GM12878 (cell line): Measurements from ENCODE around the gene CMC1. TPM values are rescaled to one million over a fixed set of nuclear protein-coding genes. Genes with fewer than 3 reads are reported as not detected.
"Not testable (repeated sequence)": the region's sequence is repeated elsewhere in the genome, so short reads cannot be mapped to it uniquely, and the experiment has no call there.

Source experiments
- ATAC-seq: fragments of 200-7000 bp; cut with Tn5 transposase; 3 replicates; pipeline ENCODE4 v1.9.1; 2020; ENCODE audit warnings: mild to moderate bottlenecking, moderate library complexity
- BruUV-seq: library from RNA; stranded (reverse); fragments of 400-500 nt; replicated peaks from 2 replicates; lab custom pipeline; 2021; lab: Mats Ljungman, UMichigan
- CTCF ChIA-PET: fragments of 300-600 bp; sonication (Branson Sonifier 250); formaldehyde crosslinking; extraction: SDS; loops from one replicate; lab custom pipeline; 2021; ENCODE audit warnings: inconsistent platforms; lab: Yijun Ruan, JAX
- POLR2A ChIA-PET: fragments of 350-600 bp; formaldehyde crosslinking; extraction: SDS; loops from one replicate; lab custom pipeline; 2021; ENCODE audit warnings: inconsistent platforms; lab: Charles Lee
- RAD21 ChIA-PET: fragments of 300-600 bp; sonication (Branson Sonifier 250); formaldehyde crosslinking; loops from one replicate; lab custom pipeline; 2023; ENCODE audit warnings: antibody characterized with exemption; ENCODE audit not compliant: unreplicated experiment; lab: Charles Lee
- SMC1A ChIA-PET: fragments of 300-600 bp; sonication (Branson Sonifier 250); formaldehyde crosslinking; loops from one replicate; lab custom pipeline; 2023; ENCODE audit not compliant: unreplicated experiment, uncharacterized antibody; lab: Charles Lee
- DNase-seq: peaks from one replicate; pipeline ENCODE4 v3.0.0-alpha.2; 2011; ENCODE audit warnings: low read depth, low spot score
- FAIRE-seq: peaks from 3 replicates; lab custom pipeline; 2011; peaks lifted over from hg19 to GRCh38; lab: Jason Lieb, UNC
- H2AFZ ChIP-seq: 2 replicates; pipeline ENCODE4 v1.6.0; 2011; ENCODE audit warnings: low read depth, low read length, control low read depth; ENCODE audit not compliant: control insufficient read depth
- H3K27ac ChIP-seq: 2 replicates; pipeline ENCODE4 v1.5.1; 2011; ENCODE audit warnings: control low read depth; ENCODE audit not compliant: control insufficient read depth, insufficient read depth
- H3K27me3 ChIP-seq, 2 experiments: replicated peaks in 1 of 2; 2 replicates each; pipeline versions ENCODE4 v1.6.0 to v1.6.1; 2011; ENCODE audit warnings: low read length in 1 of 2; ENCODE audit not compliant: control insufficient read depth in 2 of 2, insufficient read depth in 2 of 2
- H3K36me3 ChIP-seq, 2 experiments: 2 replicates each; pipeline ENCODE4 v1.5.1; 2011; ENCODE audit warnings: low read length in 1 of 2; ENCODE audit not compliant: control insufficient read depth in 2 of 2, insufficient read depth in 2 of 2
- H3K4me1 ChIP-seq: 2 replicates; pipeline ENCODE4 v1.6.1; 2011; ENCODE audit warnings: mild to moderate bottlenecking, low read length, moderate library complexity, mixed read lengths; ENCODE audit not compliant: control insufficient read depth, insufficient read depth
- H3K4me2 ChIP-seq: 2 replicates; pipeline ENCODE4 v1.6.0; 2011; ENCODE audit warnings: control low read depth; ENCODE audit not compliant: control insufficient read depth, insufficient read depth
- H3K4me3 ChIP-seq: fragments of 200-600 bp; sonication (generic); 2 replicates; pipeline ENCODE4 v1.5.1; 2016
- H3K79me2 ChIP-seq: 2 replicates; pipeline ENCODE4 v1.6.0; 2011; ENCODE audit warnings: low read length; ENCODE audit not compliant: control insufficient read depth, insufficient read depth
- H3K9ac ChIP-seq: 2 replicates; pipeline ENCODE4 v1.8.0; 2011; ENCODE audit warnings: low read length, control low read depth, mixed read lengths; ENCODE audit not compliant: control insufficient read depth, insufficient read depth
- H3K9me3 ChIP-seq: replicated peaks from 3 replicates; pipeline ENCODE4 v1.5.1; 2011; ENCODE audit warnings: mild to moderate bottlenecking, low read length; ENCODE audit not compliant: control insufficient read depth, insufficient read depth
- H4K20me1 ChIP-seq: 2 replicates; pipeline ENCODE4 v1.6.0; 2011; ENCODE audit not compliant: control insufficient read depth, insufficient read depth
- CTCF ChIP-seq, 3 experiments: IDR thresholded peaks in 2 of 3; conservative IDR thresholded peaks in 1 of 3; 2 replicates each; pipeline ENCODE4 v1.5.1; 2011; ENCODE audit warnings: low read depth in 3 of 3, low read length in 3 of 3, mild to moderate bottlenecking in 3 of 3, control low read depth in 2 of 3, moderate library complexity in 2 of 3, inconsistent platforms in 1 of 3, mixed read lengths in 1 of 3; ENCODE audit not compliant: control insufficient read depth in 2 of 3, insufficient read depth in 1 of 3; ENCODE audit errors: extremely low read depth in 1 of 3
- MYB ChIP-seq: fragments of 150-350 bp; IDR thresholded peaks from 2 replicates; pipeline ENCODE4 v1.6.1; 2014; ENCODE audit warnings: mild to moderate bottlenecking, low read depth, low read length, borderline replicate concordance
- WGBS: methylation state at CpG from one replicate; pipeline ENCODE4 v1.1.6; 2016; ENCODE audit warnings: low lambda C conversion rate; ENCODE audit not compliant: insufficient replicate concordance, insufficient coverage; ENCODE audit errors: missing lambda C conversion rate; 5-methylcytosine and 5-hydroxymethylcytosine counted together
- in situ Hi-C: fragments of 300-500 bp; cut with MboI; formaldehyde crosslinking; loops from 9 replicates; pipeline ENCODE4 v1.14.3; 2018; ENCODE audit warnings: mixed read lengths
- intact Hi-C: fragments of 100-400 bp; cut with micrococcal nuclease; formaldehyde crosslinking; loops from one replicate; pipeline ENCODE4 v1.14.2; 2022; ENCODE audit not compliant: unreplicated experiment
- polyA plus RNA-seq, 11 experiments: library from polyadenylated mRNA; depleted of rRNA in 4 of 11; unstranded in 6 of 11; stranded (reverse) in 5 of 11; fragments of >200 nt; fragmentation: Nextera tagmentation in 4 of 11; fragmentation: Illumina TruSeq in 1 of 11; extraction: Ambion mirVana in 4 of 11; extraction: Trizol in 1 of 11; gene quantifications; 1 replicate in 1 of 11; 2 replicates in 10 of 11; pipeline versions ENCODE4 v1.2.1 to v1.2.3, GENCODE V29; 2011 to 2016; ENCODE audit warnings: inconsistent platforms in 2 of 11, missing spikeins in 2 of 11, low read depth in 1 of 11
- total RNA-seq, 4 experiments: library from RNA; depleted of rRNA in 3 of 4; stranded (reverse); fragments of >200 nt in 3 of 4; fragmentation: Illumina TruSeq in 1 of 4; extraction: Trizol in 1 of 4; gene quantifications; 2 replicates each; pipeline versions ENCODE4 v1.2.1 to v1.2.3, GENCODE V29; 2013 to 2021

Gene CMC1
- total and polyA plus RNA-seq, 10 of the 15 experiments (the other 5 are each of a cell fraction or from before 2014, with no cell fraction given), result 12.3 to 118 (median 29.3) TPM

- no peak for DNase-seq
- no peak overlapping the region for H3K4me3 ChIP-seq
- peaks cover 2 to 12% of the 10 kb centered on the region in 2 experiments for H3K36me3 ChIP-seq
- no peaks in the 10 kb centered on the region for H4K20me1 ChIP-seq
- ATAC-seq, result peak; percentile 50; the same call in 2 of the 3 replicates
- H3K27me3 ChIP-seq, result no peaks in the 10 kb centered on the region
- ChIA-PET SMC1A (interaction anchor here (3.3 to 3.7 kb wide), 2 partner anchors 10 to 16 kb away, joined by 15 read pairs; no protein-coding TSS in a partner anchor), CTCF (interaction anchor here (0.9 to 2.7 kb wide), 7 partner anchors 10 to 59 kb away, joined by 3 to 7 read pairs (median 4); no protein-coding TSS in a partner anchor), POLR2A (interaction anchor here (0.6 kb wide), 1 partner anchor 24 kb away, joined by 4 read pairs; no protein-coding TSS in a partner anchor), RAD21 (interaction anchor here (1.6 kb wide), 1 partner anchor 13 kb away, joined by 5 read pairs; no protein-coding TSS in a partner anchor)
- H2AFZ ChIP-seq, result no peak overlapping the region
- TF ChIP-seq CTCF (IDR thresholded peaks at IDR 0.05 in 2 of 3, conservative IDR thresholded peaks at IDR 0.05 in 1 of 3; ENCODE audit: control insufficient read depth in 2 of 3, extremely low read depth in 1 of 3, insufficient read depth in 1 of 3, low read depth in 3 of 3, low read length in 3 of 3) (peak in 1 of 3 experiments; percentile 26; a peak in 1 of 6 replicates), MYB (no peak)
- H3K4me1 ChIP-seq, result no peaks in the 10 kb centered on the region
- H3K9ac ChIP-seq, result no peak overlapping the region
- FAIRE-seq, result no peak
- BruUV-seq, result no TSS peak
- H3K4me2 ChIP-seq, result no peak overlapping the region
- intact Hi-C loops (no loop called here), in situ Hi-C loops (no loop called here)
- 63% methylated on average over 1 of the region's 1 CpG for WGBS
- no peaks in the 10 kb centered on the region for H3K79me2 ChIP-seq
- H3K27ac ChIP-seq, result no peak overlapping the region
- H3K9me3 ChIP-seq, result peaks cover 10% of the 10 kb centered on the region; the same call in 2 of the 3 replicates
Observed at GRCh38 chr3:28268989-28269388, 27.6 kb downstream of the CMC1 start.

GRCh38 chr3:28269884-28270283 is 28.5 kb downstream of the CMC1 start:
- RAD21 ChIA-PET, result not testable (repeated sequence)
- WGBS, result 91% methylated on average over 2 of the region's 2 CpGs

More at GRCh38 chr3:28269884-28270283, 28.5 kb downstream of the CMC1 start:
- H3K9ac ChIP-seq, H4K20me1 ChIP-seq, H3K79me2 ChIP-seq, H3K27ac ChIP-seq, H3K4me3 ChIP-seq, BruUV-seq, in situ Hi-C loops, H3K4me2 ChIP-seq, H3K27me3 ChIP-seq, H2AFZ ChIP-seq, POLR2A ChIA-PET, FAIRE-seq, H3K4me1 ChIP-seq, intact Hi-C loops, DNase-seq, ATAC-seq: not testable (repeated sequence)
- CTCF ChIA-PET, result interaction anchor here (0.6 to 2.7 kb wide), 5 partner anchors 9 to 576 kb away, joined by 3 to 7 read pairs (median 4); no protein-coding TSS in a partner anchor
- Histone ChIP-seq H3K36me3 (peaks cover 2 to 12% of the 10 kb centered on the region in 2 experiments), H3K9me3 (peaks cover 11% of the 10 kb centered on the region; the same call in 2 of the 3 replicates)
- SMC1A ChIA-PET, result interaction anchor here (1.6 to 3.7 kb wide), 3 partner anchors 9 to 17 kb away, joined by 3 to 15 read pairs (median 15); no protein-coding TSS in a partner anchor
